ENCODE data around the gene HIPK1.

The HIPK1 gene

GRCh38 chr1:113928941-113929749 lies at the start of gene HIPK1:
Gene HIPK1 (plus strand): TSS chr1:113929324.
- no peak for FAIRE-seq

GRCh38 chr1:113879739-113880038 lies 49.4 kb upstream of the HIPK1 start:
- no peak for FAIRE-seq

- FAIRE-seq = no peak
These were observed 47.5 kb upstream of the HIPK1 start for GRCh38 chr1:113881661-113882060.

GRCh38 chr1:113886417-113887401 lies 42.4 kb upstream of the HIPK1 start:
- no peak for FAIRE-seq

- no peak for FAIRE-seq
These were observed 41.5 kb upstream of the HIPK1 start, which contains the start of gene BCL2L15 for GRCh38 chr1:113887402-113888175. Gene BCL2L15 (minus strand): TSS chr1:113887581. CDS start chr1:113887375, 206 bp downstream.

- FAIRE-seq = no peak
These were observed 38.3 kb upstream of the HIPK1 start for GRCh38 chr1:113890816-113891215.

- no peak for FAIRE-seq
These were observed 37.4 kb upstream of the HIPK1 start for GRCh38 chr1:113891631-113892220.

- FAIRE-seq = no peak
These were observed 35.9 kb upstream of the HIPK1 start for GRCh38 chr1:113893267-113893666.

GRCh38 chr1:113895098-113895497 lies 34.0 kb upstream of the HIPK1 start:
- no peak for FAIRE-seq

GRCh38 chr1:113895961-113896360 lies 33.2 kb upstream of the HIPK1 start:
- no peak for FAIRE-seq

- FAIRE-seq = no peak
These were observed 30.8 kb upstream of the HIPK1 start for GRCh38 chr1:113898241-113898814.

- FAIRE-seq = no peak
These were observed 30.0 kb upstream of the HIPK1 start for GRCh38 chr1:113899111-113899510.

GRCh38 chr1:113901191-113901590 lies 27.9 kb upstream of the HIPK1 start:
- FAIRE-seq = no peak

- FAIRE-seq = no peak
These were observed 25.4 kb upstream of the HIPK1 start for GRCh38 chr1:113903501-113904292.

- no peak for FAIRE-seq
These were observed 24.8 kb upstream of the HIPK1 start for GRCh38 chr1:113904293-113904673.

GRCh38 chr1:113904674-113905434 lies 24.3 kb upstream of the HIPK1 start, which contains the start of the genes AP4B1 and DCLRE1B:
Gene AP4B1 (minus strand): TSS chr1:113904799. CDS start chr1:113904717, 82 bp downstream.
Gene DCLRE1B (plus strand): TSS chr1:113905326. CDS start chr1:113905587, 261 bp downstream.
- peak; percentile 95 for FAIRE-seq

- FAIRE-seq = no peak
These were observed 23.7 kb upstream of the HIPK1 start for GRCh38 chr1:113905435-113905861.

- no peak for FAIRE-seq
These were observed 16.4 kb upstream of the HIPK1 start for GRCh38 chr1:113912594-113913311.

- no peak for FAIRE-seq
These were observed 15.8 kb upstream of the HIPK1 start for GRCh38 chr1:113913312-113913668.
